HG03196 (cell line): Measurements from ENCODE around the gene FBLN1.

Source experiments
- ATAC-seq: cut with Tn5 transposase; IDR thresholded peaks from one replicate; pipeline ENCODE4 v1.9.1; 2021; ENCODE audit not compliant: unreplicated experiment

The FBLN1 gene

GRCh38 chr22:45562537-45563361, 60.1 kb downstream of the FBLN1 start:
- no peak for ATAC-seq

- no peak for ATAC-seq
Measured at GRCh38 chr22:45563362-45564040, 60.8 kb downstream of the FBLN1 start.

GRCh38 chr22:45564349-45565030, 61.8 kb downstream of the FBLN1 start:
- ATAC-seq, result no peak

GRCh38 chr22:45565171-45565570, 62.5 kb downstream of the FBLN1 start:
- ATAC-seq, result no peak

- no peak for ATAC-seq
Measured at GRCh38 chr22:45565973-45566372, 63.3 kb downstream of the FBLN1 start.

GRCh38 chr22:45568213-45568612, 65.5 kb downstream of the FBLN1 start:
- ATAC-seq, result no peak

- ATAC-seq, result no peak
Measured at GRCh38 chr22:45571089-45571488, 68.4 kb downstream of the FBLN1 start.

- no peak for ATAC-seq
Measured at GRCh38 chr22:45572444-45572843, 69.8 kb downstream of the FBLN1 start.

- no peak for ATAC-seq
Measured at GRCh38 chr22:45574069-45574703, 71.5 kb downstream of the FBLN1 start.

GRCh38 chr22:45575173-45575572, 72.5 kb downstream of the FBLN1 start:
- no peak for ATAC-seq

- ATAC-seq, result no peak
Measured at GRCh38 chr22:45575607-45576272, 73.1 kb downstream of the FBLN1 start.

- no peak for ATAC-seq
Measured at GRCh38 chr22:45576273-45576625, 73.6 kb downstream of the FBLN1 start.

GRCh38 chr22:45576730-45577464, 74.2 kb downstream of the FBLN1 start:
- ATAC-seq, result no peak

GRCh38 chr22:45577746-45578523, 75.3 kb downstream of the FBLN1 start:
- ATAC-seq, result no peak

GRCh38 chr22:45578524-45579147, 76.0 kb downstream of the FBLN1 start:
- no peak for ATAC-seq

GRCh38 chr22:45579306-45579705, 76.6 kb downstream of the FBLN1 start:
- ATAC-seq, result no peak

- no peak for ATAC-seq
Measured at GRCh38 chr22:45579806-45580725, 77.4 kb downstream of the FBLN1 start.
